Measurements from ENCODE around the gene SYNGR1.
"Not testable (repeated sequence)": the region's sequence is repeated elsewhere in the genome, so short reads cannot be mapped to it uniquely, and the experiment has no call there.

Gene SYNGR1

DNA sequence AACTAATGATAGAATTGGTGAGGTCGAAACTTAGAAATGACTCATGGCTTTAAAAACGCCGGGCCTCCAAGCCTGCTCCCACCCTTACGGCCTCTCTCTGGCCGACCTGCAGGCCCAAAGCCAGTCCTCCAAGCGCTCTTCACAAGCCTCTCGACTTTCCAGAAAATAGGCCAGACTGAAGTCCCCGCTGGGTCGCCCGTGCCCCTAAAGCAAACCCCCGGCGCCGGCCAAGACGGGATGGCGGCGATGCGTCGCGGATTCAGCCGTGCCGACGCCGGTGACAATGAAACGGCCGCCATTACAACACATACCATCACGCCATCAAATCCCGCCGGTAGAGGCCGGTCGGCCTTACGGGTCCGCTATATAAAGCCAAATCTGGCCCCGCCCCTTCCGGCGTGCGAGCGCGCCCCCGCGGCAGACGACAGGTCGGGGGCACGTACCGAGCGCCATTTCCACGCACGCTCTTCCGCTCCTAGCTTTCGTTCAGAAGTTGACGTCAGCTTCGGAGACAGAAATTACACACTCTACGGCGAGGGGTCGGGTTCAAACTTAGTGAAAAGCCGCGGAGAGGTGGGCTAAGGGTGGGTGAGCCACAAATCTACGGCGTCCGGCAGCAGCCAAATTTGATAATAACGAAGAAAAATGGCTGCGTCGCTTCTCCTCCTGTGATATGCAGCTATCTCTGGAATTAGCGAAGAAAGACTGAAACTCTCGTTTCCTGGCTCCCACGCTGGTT lies 30.3 kb upstream of the SYNGR1 start, which contains the start of gene RPL3:
Gene RPL3, minus strand, starts transcription at position 340 of the 739 bp plus-strand sequence. Its CDS starts 26 bp downstream, at position 314.
- peak within 1 kb of the TSS; percentile 75 to 97 (median 86) for H3K4me3 ChIP-seq
- H3K4me1 ChIP-seq = peaks cover 36 to 44% (median 39%) of the 10 kb centered on the region in 10 experiments
- peak within 1 kb of the TSS; percentile 90 to 99 (median 97) for H3K9ac ChIP-seq
- TF ChIP-seq Cebpa-rat (IDR thresholded peaks at IDR 0.05) = no peak
- no peaks in the 10 kb centered on the region for H3K9me3 ChIP-seq (replicated peaks in 1 of 11)
- H3K27me3 ChIP-seq = no peaks in the 10 kb centered on the region
- H3K36me3 ChIP-seq = peaks cover 40 to 45% (median 44%) of the 10 kb centered on the region in 11 experiments
- H4K20me1 ChIP-seq = peaks cover 43 to 49% (median 46%) of the 10 kb centered on the region in 11 experiments
- peak within 1 kb of the TSS; percentile 90 to 100 (median 97) for H3K4me2 ChIP-seq
- peak within 1 kb of the TSS; percentile 89 to 99 (median 96) for H3K27ac ChIP-seq

DNA sequence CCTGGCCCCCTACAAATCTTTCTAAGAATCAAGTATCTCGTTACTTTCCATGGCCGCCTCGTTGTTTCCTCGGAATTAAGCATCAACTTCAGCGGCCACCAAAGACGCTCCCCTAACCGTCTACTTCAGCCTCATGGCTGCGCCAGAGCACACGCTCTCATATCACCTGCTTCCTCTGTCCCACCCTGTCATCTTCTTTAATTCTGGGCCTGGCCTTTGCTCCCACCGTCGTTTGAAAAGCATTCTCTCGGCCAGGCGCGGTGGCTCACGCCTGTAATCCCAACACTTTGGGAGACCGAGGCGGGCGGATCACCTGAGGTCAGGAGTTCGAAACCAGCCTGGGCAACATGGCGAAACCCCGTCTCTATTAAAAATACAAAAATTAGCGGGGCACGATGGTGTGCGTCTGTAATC lies 29.2 kb upstream of the SYNGR1 start:
- Histone ChIP-seq H3K4me1 (peaks cover 26 to 38% (median 33%) of the 10 kb centered on the region in 10 experiments), H3K36me3 (peaks cover 28 to 34% (median 32%) of the 10 kb centered on the region in 11 experiments), H3K9ac (peak overlapping the region; percentile 90 to 99 (median 97); a peak in 20 of 22 replicates), H4K20me1 (peaks cover 31 to 37% (median 34%) of the 10 kb centered on the region in 11 experiments), H3K4me3 (peak overlapping the region; percentile 75 to 97 (median 83)), H3K4me2 (peak overlapping the region; percentile 65 to 95 (median 83)), H3K27ac (peak overlapping the region in 10 of 11 experiments; percentile 89 to 99 (median 96); a peak in 20 of 22 replicates)
- not testable (repeated sequence) for H3K9me3 ChIP-seq (replicated peaks in 1 of 11); H3K27me3 ChIP-seq

DNA sequence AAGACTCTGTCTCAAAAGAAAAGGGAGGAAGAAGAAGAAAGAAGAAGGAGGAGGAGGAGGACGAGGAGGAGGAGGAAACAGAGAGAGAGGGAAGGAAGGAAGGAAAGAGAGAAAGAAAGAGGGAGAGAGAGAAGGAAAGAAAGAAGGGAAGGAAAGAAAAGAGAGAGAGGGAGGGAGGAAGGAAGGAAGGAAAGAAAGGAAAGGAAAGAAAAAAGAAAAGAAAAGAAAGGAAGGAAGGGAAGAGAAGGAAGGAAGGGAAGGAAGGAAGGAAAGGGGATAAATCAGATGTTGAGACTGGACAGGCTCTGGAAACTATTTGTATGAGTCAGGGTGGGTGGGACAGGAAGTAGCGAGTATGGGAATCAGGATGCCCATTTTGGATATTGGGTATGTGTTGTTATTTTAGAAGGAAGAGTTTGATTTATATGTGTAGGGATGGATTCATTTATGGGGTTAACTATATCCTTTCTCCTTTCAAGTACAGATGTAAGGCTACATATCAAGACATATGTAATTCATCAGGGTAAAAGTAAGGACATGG lies 24.3 kb upstream of the SYNGR1 start:
- peaks cover 0 to 41% (median 23%) of the 10 kb centered on the region in 10 experiments; a peak in 18 of 20 replicates for H3K4me1 ChIP-seq
- H3K4me3 ChIP-seq = no peak overlapping the region
- H3K27ac ChIP-seq = no peak overlapping the region
- TF ChIP-seq Cebpa-rat (IDR thresholded peaks at IDR 0.05) = no peak
- no peaks in the 10 kb centered on the region for H3K27me3 ChIP-seq
- H3K4me2 ChIP-seq = peak overlapping the region in 2 of 11 experiments; percentile 25 to 37; a peak in 2 of 22 replicates
- no peaks in the 10 kb centered on the region for H3K9me3 ChIP-seq (replicated peaks in 1 of 11)
- H3K36me3 ChIP-seq = no peaks in the 10 kb centered on the region
- H4K20me1 ChIP-seq = no peaks in the 10 kb centered on the region
- no peak overlapping the region for H3K9ac ChIP-seq

DNA sequence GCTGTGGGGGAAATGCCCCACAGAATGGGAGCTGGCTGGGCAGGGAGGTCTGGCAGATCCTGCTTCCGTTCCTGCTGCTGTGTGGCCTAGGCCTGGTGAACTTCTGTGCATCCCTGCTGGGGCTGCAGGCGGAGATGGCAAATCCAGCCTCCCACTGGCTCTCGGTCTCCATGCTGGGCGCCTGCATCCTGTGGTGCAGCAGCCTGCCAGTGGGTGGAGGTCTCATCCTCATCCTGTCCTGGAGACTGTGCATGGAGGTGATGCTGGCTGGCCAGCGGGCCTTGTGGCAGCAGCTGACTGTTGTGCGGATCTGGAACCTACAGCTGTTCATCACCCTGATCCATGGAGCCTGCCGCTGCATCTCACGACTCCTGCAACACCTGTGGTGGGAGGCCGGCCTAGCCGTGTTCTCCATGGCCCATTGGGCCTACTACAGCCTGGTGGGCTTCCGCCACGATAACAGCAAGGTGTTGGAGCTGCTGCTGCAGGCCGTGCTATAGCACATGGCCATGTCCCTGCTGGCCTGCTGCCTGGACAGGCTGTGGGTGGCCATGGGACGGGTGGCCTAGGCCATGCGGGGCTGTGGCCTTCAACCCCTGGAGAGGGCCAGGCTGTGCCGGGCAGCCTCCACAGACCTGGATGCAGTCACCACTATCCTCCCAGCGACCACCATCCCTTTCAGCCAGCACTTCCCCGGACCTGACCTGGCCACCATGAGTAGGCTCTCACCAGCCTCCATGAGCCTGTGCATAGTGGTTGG lies 21.6 kb upstream of the SYNGR1 start:
- Histone ChIP-seq H3K36me3 (no peaks in the 10 kb centered on the region), H4K20me1 (no peaks in the 10 kb centered on the region), H3K4me3 (no peak overlapping the region), H3K9ac (no peak overlapping the region; a peak in 2 of 22 replicates), H3K9me3 (replicated peaks in 1 of 11) (no peaks in the 10 kb centered on the region), H3K4me1 (peaks cover 0 to 58% (median 31%) of the 10 kb centered on the region in 10 experiments; a peak in 14 of 20 replicates), H3K27ac (peak overlapping the region in 7 of 11 experiments; percentile 32 to 67 (median 54); a peak in 12 of 22 replicates), H3K27me3 (no peaks in the 10 kb centered on the region), H3K4me2 (peak overlapping the region in 9 of 11 experiments; percentile 34 to 85 (median 66); a peak in 13 of 22 replicates)
- TF ChIP-seq Cebpa-rat (IDR thresholded peaks at IDR 0.05) = no peak

DNA sequence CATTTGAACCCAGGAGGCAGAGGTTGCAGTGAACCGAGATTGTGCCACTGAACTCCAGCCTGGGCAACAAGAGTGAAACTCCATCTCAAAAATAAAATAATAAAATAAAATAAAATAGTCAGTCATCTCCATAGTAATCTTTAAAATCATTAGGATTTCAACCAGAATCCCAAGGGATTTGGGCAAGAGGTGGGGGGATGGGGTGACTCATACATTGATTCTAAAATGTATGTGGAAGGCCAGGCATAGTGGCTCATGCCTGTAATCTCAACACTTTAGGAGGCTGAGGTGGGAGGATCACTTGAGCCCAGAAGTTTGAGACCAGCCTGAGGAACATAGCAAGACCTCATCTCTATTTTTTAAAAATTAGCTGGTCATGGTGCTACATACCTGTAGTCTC lies 19.2 kb upstream of the SYNGR1 start:
- H3K27ac ChIP-seq; H4K20me1 ChIP-seq; H3K36me3 ChIP-seq; H3K9me3 ChIP-seq (replicated peaks in 1 of 11); H3K4me2 ChIP-seq; H3K4me3 ChIP-seq; H3K9ac ChIP-seq; H3K27me3 ChIP-seq: not testable (repeated sequence)
- H3K4me1 ChIP-seq = peaks cover 0 to 50% (median 27%) of the 10 kb centered on the region in 10 experiments; a peak in 14 of 20 replicates

DNA sequence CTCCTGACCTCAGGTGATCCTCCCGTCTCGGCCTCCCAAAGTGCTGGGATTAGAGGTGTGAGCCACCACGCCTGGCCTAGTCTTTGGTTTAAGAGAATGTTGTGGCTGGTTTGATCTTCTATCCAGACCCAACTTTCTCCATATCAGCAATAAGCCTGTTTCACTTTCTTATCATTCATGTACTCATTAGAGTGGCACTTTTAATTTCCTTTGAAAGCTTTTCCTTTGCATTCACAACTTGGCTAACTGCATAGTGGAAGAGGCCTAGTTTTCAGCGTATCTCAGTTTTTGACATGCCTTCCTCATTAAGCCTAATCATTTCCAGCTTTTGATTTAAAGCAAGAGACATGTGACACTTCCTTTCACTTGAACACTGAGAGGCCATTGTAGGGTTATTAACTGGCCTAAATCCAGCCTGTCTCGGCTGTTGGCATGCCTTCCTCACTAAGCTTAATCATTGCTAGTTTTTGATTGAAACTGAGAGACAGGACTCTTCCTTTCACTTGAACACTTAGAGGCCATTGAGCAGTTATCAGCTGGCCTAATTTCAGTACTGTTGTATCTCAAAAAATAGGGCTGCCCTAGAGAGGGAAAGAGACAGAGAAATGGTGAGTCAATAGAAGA lies 17.2 kb upstream of the SYNGR1 start:
- no peaks in the 10 kb centered on the region for H3K9me3 ChIP-seq (replicated peaks in 1 of 11)
- no peaks in the 10 kb centered on the region for H4K20me1 ChIP-seq
- no peaks in the 10 kb centered on the region for H3K27me3 ChIP-seq
- H3K9ac ChIP-seq = no peak overlapping the region
- H3K4me1 ChIP-seq = peaks cover 0 to 46% (median 26%) of the 10 kb centered on the region in 10 experiments; a peak in 14 of 20 replicates
- no peak overlapping the region; a peak in 1 of 22 replicates for H3K27ac ChIP-seq
- H3K4me3 ChIP-seq = no peak overlapping the region
- TF ChIP-seq Cebpa-rat (IDR thresholded peaks at IDR 0.05) = no peak
- no peaks in the 10 kb centered on the region for H3K36me3 ChIP-seq
- peak overlapping the region in 1 of 11 experiments; percentile 33; a peak in 3 of 22 replicates for H3K4me2 ChIP-seq

DNA sequence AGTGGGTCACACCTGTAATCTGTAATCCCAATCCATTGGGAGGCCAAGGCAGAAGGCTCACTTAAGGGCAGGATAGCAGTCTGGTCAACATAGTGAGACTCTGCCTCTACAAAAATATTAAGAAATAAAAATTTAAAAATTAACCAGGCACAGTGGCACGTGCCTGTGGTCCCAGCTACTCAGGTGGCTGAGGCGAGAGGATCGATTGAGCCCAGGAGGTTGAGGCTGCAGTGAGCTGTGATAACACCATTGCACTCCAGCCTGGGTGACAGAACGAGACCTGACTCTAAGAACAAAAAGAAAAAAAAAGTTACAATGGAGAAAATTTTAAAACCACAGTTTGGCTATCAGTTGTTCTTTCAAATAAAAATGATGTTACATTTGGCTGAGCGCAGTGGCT lies 13.4 kb upstream of the SYNGR1 start:
- Histone ChIP-seq H3K27ac (no peak overlapping the region), H4K20me1 (no peaks in the 10 kb centered on the region), H3K36me3 (no peaks in the 10 kb centered on the region), H3K4me3 (no peak overlapping the region), H3K4me2 (no peak overlapping the region), H3K4me1 (peaks cover 0 to 16% (median 2%) of the 10 kb centered on the region in 10 experiments; a peak in 8 of 20 replicates), H3K9ac (no peak overlapping the region), H3K9me3 (replicated peaks in 1 of 11) (no peaks in the 10 kb centered on the region), H3K27me3 (no peaks in the 10 kb centered on the region)
- TF ChIP-seq Cebpa-rat (IDR thresholded peaks at IDR 0.05) = no peak

DNA sequence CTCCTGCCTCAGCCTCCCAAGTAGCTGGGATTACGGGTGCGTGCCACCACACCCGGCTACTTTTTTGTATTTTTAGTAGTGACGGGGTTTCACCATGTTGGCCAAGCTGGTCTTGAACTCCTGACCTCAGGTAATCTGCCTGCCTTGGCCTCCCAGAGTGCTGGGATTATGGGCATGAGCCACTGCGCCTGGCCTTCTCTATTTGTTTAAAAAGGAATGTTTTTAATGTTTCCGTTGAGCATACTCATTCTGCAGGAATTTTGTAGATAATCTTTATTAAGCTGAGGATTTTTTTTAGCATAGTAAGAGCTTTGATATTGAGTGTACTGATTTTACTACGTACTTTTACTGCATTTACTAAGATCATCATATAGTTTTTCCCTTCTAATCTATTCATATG lies 10.0 kb upstream of the SYNGR1 start:
- not testable (repeated sequence) for H3K9me3 ChIP-seq (replicated peaks in 1 of 11); H3K4me2 ChIP-seq; H3K4me3 ChIP-seq; H3K27me3 ChIP-seq; H3K27ac ChIP-seq; H3K9ac ChIP-seq; H3K36me3 ChIP-seq; H4K20me1 ChIP-seq
- H3K4me1 ChIP-seq = peaks cover 0 to 11% (median 5%) of the 10 kb centered on the region in 10 experiments; a peak in 9 of 20 replicates

Measured in BLaER1 treated with 17β-estradiol and CSF1 and Interleukin-3, amounts not matched to agents 10 nM and 100 nM (cell line).